Panc1 (cell line): ENCODE measurements around the gene UBE2O. TPM values are rescaled to one million over a fixed set of nuclear protein-coding genes. Genes with fewer than 3 reads are reported as not detected.

Experiments
- ATAC-seq: fragments of 200-7000 bp; cut with Tn5 transposase; 2 replicates; pipeline ENCODE4 v1.9.1; 2020; ENCODE audit warnings: mild to moderate bottlenecking, moderate library complexity
- BruUV-seq: library from RNA; stranded (reverse); fragments of 400-500 nt; replicated peaks from 2 replicates; lab custom pipeline; 2021; lab: Mats Ljungman, UMichigan
- CTCF ChIA-PET: fragments of 300-600 bp; sonication (Branson Sonifier 250); formaldehyde crosslinking; loops from one replicate; lab custom pipeline; 2022; ENCODE audit warnings: antibody characterized with exemption; lab: Charles Lee
- POLR2A ChIA-PET: fragments of 300-600 bp; sonication (Branson Sonifier 250); formaldehyde crosslinking; loops from one replicate; lab custom pipeline; 2022; ENCODE audit warnings: antibody characterized with exemption; lab: Charles Lee
- DNase-seq: peaks from one replicate; pipeline ENCODE4 v3.0.0-alpha.2; 2010; ENCODE audit warnings: low read depth, low spot score
- H3K27ac ChIP-seq: 2 replicates; pipeline ENCODE4 v1.5.1; 2011; ENCODE audit warnings: mild to moderate bottlenecking, low read length, inconsistent platforms
- H3K27me3 ChIP-seq: fragments of 200-500 bp; sonication (Bioruptor generic); 2 replicates; pipeline ENCODE4 v1.6.0; 2014; ENCODE audit warnings: low read length, inconsistent platforms; ENCODE audit not compliant: control insufficient read depth, insufficient read depth
- H3K36me3 ChIP-seq: fragments of 200-500 bp; sonication (Bioruptor generic); 2 replicates; pipeline ENCODE4 v1.5.1; 2014; ENCODE audit warnings: inconsistent platforms, mild to moderate bottlenecking, low read length, moderate library complexity; ENCODE audit not compliant: control insufficient read depth, insufficient read depth
- H3K4me1 ChIP-seq: 2 replicates; pipeline ENCODE4 v1.5.1; 2011; ENCODE audit warnings: inconsistent platforms, mild to moderate bottlenecking, low read length, moderate library complexity; ENCODE audit not compliant: control insufficient read depth, insufficient read depth
- H3K4me3 ChIP-seq, 2 experiments: 2 replicates each; pipeline ENCODE4 v1.5.1; 2011 to 2012; ENCODE audit warnings: low read depth in 2 of 2, low read length in 2 of 2, mild to moderate bottlenecking in 2 of 2, inconsistent platforms in 1 of 2, moderate library complexity in 1 of 2
- H3K9me3 ChIP-seq: fragments of 200-500 bp; sonication (Bioruptor generic); 2 replicates; pipeline ENCODE4 v1.5.1; 2014; ENCODE audit warnings: low read depth, mild to moderate bottlenecking, inconsistent platforms, low read length, moderate library complexity; ENCODE audit not compliant: control insufficient read depth, insufficient read depth
- POLR2AphosphoS5 ChIP-seq: IDR thresholded peaks from 2 replicates; pipeline ENCODE4 v1.6.1; 2012; ENCODE audit warnings: mild to moderate bottlenecking, low read depth, low read length, moderate library complexity
- SIN3A ChIP-seq: IDR thresholded peaks from 2 replicates; pipeline ENCODE4 v1.6.1; 2012; ENCODE audit warnings: low read depth, mild to moderate bottlenecking, low read length, moderate library complexity, borderline replicate concordance; ENCODE audit not compliant: insufficient read depth
- TCF7L2 ChIP-seq: IDR thresholded peaks from 2 replicates; pipeline ENCODE4 v1.6.1; 2011; ENCODE audit warnings: mild to moderate bottlenecking, low read depth, low read length, inconsistent platforms
- in situ Hi-C: cut with HindIII; loops from 2 replicates; pipeline ENCODE4 v1.10.0; 2016; ENCODE audit warnings: low sequenced_read_pairs, low pct_unique_long_range_greater_than_20kb
- intact Hi-C: fragments of 100-400 bp; cut with micrococcal nuclease; formaldehyde crosslinking; loops from one replicate; pipeline ENCODE4 v1.10.0; 2022; ENCODE audit not compliant: unreplicated experiment
- total RNA-seq: library from RNA; stranded (reverse); gene quantifications from one replicate; pipeline ENCODE4 v1.2.1, GENCODE V29; 2021; ENCODE audit not compliant: unreplicated experiment
- TF ChIP-seq, protein P1 (sequence below): fragments of 450-650 bp; IDR thresholded peaks from 2 replicates; pipeline ENCODE4 v1.5.1; 2017; ENCODE audit warnings: mild to moderate bottlenecking
- TF ChIP-seq, protein P2 (sequence below), 2 experiments: IDR thresholded peaks; 2 replicates each; pipeline ENCODE4 v1.6.1; 2011 to 2012; ENCODE audit warnings: low read depth in 2 of 2, control low read depth in 1 of 2, low read length in 1 of 2, mild to moderate bottlenecking in 1 of 2, moderate library complexity in 1 of 2; ENCODE audit not compliant: insufficient read depth in 1 of 2

UBE2O gene
- total RNA-seq, 1 experiment from 2014 or later, result 47.5 TPM

DNA sequence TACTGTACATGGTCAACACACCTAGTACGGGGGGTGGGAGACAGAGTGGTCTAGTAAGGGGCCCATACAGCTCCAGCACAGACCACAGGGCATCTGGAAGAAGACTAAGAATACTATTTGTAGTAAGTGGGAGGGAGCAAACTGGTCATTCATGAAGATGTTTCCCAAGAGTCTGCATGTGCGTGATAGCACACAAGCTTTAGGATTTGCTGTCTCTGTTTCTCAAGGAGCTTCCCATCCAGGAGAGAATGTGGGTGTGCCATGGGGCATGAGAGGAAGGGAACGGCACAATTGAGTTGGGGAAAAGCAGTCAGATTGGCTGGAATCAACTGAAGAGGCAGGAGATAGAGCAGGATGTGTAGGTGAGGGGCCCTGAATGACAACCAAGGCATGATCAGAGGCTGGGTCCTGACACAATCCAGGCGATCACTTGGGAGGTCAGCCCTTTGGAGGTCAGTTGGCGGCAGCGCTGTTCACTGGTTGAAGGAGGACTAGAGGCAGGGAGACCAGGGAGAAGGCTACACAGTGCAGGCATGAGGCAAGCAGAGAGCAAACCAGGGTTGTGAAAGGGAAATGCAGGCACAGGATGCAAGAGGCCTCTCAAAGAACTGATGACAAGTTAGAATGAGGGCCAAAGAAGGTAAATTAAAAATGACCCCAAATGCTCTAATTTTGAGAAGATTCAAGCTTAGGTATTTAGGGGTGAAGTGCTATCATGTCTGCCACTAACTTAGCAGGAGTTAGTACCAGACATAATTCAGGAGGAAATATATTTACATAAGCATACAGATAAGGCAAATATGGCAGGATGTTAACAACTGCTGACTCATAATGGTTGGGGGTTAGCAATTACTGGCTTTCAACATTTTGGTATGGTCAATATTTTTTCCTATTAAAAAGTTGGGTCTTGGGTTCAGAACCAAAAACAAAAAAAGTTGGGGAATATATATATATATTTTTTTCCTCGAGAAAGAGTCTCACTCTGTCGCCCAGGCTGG lies 10.3 kb downstream of the UBE2O start:
- H3K4me3 ChIP-seq, result no peak overlapping the region
- TF ChIP-seq TCF7L2 (no peak), POLR2AphosphoS5 (no peak), SIN3A (no peak)
- TF ChIP-seq, protein P1, sequence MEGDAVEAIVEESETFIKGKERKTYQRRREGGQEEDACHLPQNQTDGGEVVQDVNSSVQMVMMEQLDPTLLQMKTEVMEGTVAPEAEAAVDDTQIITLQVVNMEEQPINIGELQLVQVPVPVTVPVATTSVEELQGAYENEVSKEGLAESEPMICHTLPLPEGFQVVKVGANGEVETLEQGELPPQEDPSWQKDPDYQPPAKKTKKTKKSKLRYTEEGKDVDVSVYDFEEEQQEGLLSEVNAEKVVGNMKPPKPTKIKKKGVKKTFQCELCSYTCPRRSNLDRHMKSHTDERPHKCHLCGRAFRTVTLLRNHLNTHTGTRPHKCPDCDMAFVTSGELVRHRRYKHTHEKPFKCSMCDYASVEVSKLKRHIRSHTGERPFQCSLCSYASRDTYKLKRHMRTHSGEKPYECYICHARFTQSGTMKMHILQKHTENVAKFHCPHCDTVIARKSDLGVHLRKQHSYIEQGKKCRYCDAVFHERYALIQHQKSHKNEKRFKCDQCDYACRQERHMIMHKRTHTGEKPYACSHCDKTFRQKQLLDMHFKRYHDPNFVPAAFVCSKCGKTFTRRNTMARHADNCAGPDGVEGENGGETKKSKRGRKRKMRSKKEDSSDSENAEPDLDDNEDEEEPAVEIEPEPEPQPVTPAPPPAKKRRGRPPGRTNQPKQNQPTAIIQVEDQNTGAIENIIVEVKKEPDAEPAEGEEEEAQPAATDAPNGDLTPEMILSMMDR, result no peak
- TF ChIP-seq, protein P2, sequence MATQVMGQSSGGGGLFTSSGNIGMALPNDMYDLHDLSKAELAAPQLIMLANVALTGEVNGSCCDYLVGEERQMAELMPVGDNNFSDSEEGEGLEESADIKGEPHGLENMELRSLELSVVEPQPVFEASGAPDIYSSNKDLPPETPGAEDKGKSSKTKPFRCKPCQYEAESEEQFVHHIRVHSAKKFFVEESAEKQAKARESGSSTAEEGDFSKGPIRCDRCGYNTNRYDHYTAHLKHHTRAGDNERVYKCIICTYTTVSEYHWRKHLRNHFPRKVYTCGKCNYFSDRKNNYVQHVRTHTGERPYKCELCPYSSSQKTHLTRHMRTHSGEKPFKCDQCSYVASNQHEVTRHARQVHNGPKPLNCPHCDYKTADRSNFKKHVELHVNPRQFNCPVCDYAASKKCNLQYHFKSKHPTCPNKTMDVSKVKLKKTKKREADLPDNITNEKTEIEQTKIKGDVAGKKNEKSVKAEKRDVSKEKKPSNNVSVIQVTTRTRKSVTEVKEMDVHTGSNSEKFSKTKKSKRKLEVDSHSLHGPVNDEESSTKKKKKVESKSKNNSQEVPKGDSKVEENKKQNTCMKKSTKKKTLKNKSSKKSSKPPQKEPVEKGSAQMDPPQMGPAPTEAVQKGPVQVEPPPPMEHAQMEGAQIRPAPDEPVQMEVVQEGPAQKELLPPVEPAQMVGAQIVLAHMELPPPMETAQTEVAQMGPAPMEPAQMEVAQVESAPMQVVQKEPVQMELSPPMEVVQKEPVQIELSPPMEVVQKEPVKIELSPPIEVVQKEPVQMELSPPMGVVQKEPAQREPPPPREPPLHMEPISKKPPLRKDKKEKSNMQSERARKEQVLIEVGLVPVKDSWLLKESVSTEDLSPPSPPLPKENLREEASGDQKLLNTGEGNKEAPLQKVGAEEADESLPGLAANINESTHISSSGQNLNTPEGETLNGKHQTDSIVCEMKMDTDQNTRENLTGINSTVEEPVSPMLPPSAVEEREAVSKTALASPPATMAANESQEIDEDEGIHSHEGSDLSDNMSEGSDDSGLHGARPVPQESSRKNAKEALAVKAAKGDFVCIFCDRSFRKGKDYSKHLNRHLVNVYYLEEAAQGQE (IDR thresholded peaks at IDR 0.05; ENCODE audit: insufficient read depth in 1 of 2, low read depth in 2 of 2, low read length in 1 of 2), result no peak
- in situ Hi-C loops (no loop called here), intact Hi-C loops (no loop called here)
- ChIA-PET POLR2A (no interaction called here), CTCF (interaction anchor here (0.6 kb wide), 1 partner anchor 229 kb away, joined by 3 read pairs; no protein-coding TSS in a partner anchor)
- BruUV-seq, result no TSS peak
- H3K9me3 ChIP-seq, result no peaks in the 10 kb centered on the region
- H3K4me1 ChIP-seq, result peaks cover 72% of the 10 kb centered on the region
- ATAC-seq (no peak), DNase-seq (no peak)
- no peaks in the 10 kb centered on the region for H3K27me3 ChIP-seq
- H3K36me3 ChIP-seq, result no peaks in the 10 kb centered on the region
- no peak overlapping the region for H3K27ac ChIP-seq

DNA sequence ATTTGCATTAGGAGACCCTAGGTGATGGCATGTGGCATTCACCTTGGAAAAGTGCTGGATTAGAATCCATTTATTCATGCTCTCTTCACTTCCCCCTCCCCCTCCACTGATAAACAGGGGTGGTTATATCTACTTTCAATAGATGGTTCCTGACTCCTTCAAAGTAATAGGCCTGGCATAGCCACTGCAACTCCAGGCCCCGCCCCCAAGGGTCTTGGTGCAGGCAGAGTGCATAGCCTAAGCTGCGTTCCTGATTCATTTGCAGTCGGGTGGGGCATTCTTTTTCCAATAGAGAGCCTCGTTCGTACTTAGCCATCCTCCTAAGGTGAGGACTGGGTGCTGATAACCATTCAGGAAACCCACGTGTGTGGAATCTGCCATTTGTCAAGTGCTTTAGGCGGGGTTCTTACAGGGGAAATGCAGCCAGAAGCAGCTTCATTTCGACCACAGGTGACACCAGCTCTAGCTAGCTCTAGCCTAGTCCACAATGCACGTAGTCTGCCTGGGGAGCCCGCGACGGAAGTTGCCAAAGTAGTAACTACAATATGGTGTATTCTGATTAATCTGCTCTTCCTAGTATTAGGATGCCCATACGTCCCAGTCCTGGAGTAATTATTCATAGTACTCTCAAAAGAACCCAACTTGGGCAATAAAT lies 11.1 kb downstream of the UBE2O start:
- H3K27me3 ChIP-seq, result no peaks in the 10 kb centered on the region
- no TSS peak for BruUV-seq
- intact Hi-C loops (no loop called here), in situ Hi-C loops (no loop called here)
- H3K36me3 ChIP-seq, result no peaks in the 10 kb centered on the region
- H3K9me3 ChIP-seq, result no peaks in the 10 kb centered on the region
- H3K27ac ChIP-seq, result no peak overlapping the region
- no peak for DNase-seq
- TF ChIP-seq SIN3A, result no peak
- TF ChIP-seq, protein P1, result no peak
- no peak overlapping the region for H3K4me3 ChIP-seq
- no peak for ATAC-seq
- ChIA-PET CTCF (interaction anchor here (0.6 kb wide), 1 partner anchor 230 kb away, joined by 3 read pairs; no protein-coding TSS in a partner anchor), POLR2A (no interaction called here)
- H3K4me1 ChIP-seq, result peaks cover 66% of the 10 kb centered on the region
